GM10266 (cell line): ENCODE results near the gene ERCC4.

Experiments
- DNase-seq: peaks from one replicate; pipeline ENCODE4 v3.0.0; 2012; ENCODE audit errors: extremely low spot score
- CTCF ChIP-seq: IDR thresholded peaks from 2 replicates; pipeline ENCODE4 v1.5.1; 2012; ENCODE audit warnings: mild to moderate bottlenecking, low read depth; ENCODE audit not compliant: control insufficient read depth, insufficient read depth; ENCODE audit errors: missing control alignments

ERCC4 gene

GRCh38 chr16:13970708-13971422 lies 50.9 kb downstream of the ERCC4 start:
- no peak for TF ChIP-seq CTCF
- DNase-seq = no peak

- no peak for TF ChIP-seq CTCF
- DNase-seq = no peak
Measured at GRCh38 chr16:13973321-13974023, 53.5 kb downstream of the ERCC4 start.

- DNase-seq = no peak
- no peak for TF ChIP-seq CTCF
Measured at GRCh38 chr16:13977177-13977576, 57.2 kb downstream of the ERCC4 start.

GRCh38 chr16:13982451-13982850 lies 62.5 kb downstream of the ERCC4 start:
- DNase-seq = no peak
- TF ChIP-seq CTCF = no peak

GRCh38 chr16:13983625-13984024 lies 63.7 kb downstream of the ERCC4 start:
- TF ChIP-seq CTCF = no peak
- no peak for DNase-seq

GRCh38 chr16:13984794-13985193 lies 64.8 kb downstream of the ERCC4 start:
- no peak for TF ChIP-seq CTCF
- no peak for DNase-seq

- DNase-seq = no peak
- TF ChIP-seq CTCF = no peak
Measured at GRCh38 chr16:13988038-13988437, 68.1 kb downstream of the ERCC4 start.
